ENCODE results near the gene SST.

DNA sequence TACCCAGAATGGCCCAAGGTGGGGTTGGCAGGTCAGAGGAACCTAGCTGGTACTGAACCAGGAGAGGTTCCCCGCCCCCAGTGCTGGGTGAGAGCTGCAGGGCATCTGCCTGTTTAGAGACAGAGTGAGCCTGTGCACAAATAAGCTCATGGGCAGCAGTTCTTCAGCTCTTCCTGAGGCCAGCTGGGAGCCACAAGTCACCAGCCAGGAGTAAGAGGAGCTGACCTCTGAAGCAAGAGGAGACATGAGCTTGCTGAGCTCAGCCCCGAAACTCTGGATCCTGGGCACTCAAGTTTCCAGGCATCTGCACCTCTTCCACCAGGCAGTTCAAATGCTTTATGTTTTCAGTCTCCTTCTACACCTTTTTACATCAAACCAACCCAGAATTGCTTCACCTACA lies 30.1 kb upstream of the SST start:
- no peak for TF ChIP-seq EZH2 (IDR thresholded peaks at IDR 0.05; ENCODE audit: borderline replicate concordance, low read length)
- TF ChIP-seq, protein P1, sequence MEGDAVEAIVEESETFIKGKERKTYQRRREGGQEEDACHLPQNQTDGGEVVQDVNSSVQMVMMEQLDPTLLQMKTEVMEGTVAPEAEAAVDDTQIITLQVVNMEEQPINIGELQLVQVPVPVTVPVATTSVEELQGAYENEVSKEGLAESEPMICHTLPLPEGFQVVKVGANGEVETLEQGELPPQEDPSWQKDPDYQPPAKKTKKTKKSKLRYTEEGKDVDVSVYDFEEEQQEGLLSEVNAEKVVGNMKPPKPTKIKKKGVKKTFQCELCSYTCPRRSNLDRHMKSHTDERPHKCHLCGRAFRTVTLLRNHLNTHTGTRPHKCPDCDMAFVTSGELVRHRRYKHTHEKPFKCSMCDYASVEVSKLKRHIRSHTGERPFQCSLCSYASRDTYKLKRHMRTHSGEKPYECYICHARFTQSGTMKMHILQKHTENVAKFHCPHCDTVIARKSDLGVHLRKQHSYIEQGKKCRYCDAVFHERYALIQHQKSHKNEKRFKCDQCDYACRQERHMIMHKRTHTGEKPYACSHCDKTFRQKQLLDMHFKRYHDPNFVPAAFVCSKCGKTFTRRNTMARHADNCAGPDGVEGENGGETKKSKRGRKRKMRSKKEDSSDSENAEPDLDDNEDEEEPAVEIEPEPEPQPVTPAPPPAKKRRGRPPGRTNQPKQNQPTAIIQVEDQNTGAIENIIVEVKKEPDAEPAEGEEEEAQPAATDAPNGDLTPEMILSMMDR (conservative IDR thresholded peaks at IDR 0.05 in 1 of 2, IDR thresholded peaks at IDR 0.05 in 1 of 2; ENCODE audit: extremely low read depth in 1 of 2, insufficient read depth in 1 of 2, low read depth in 1 of 2, low read length in 2 of 2), result no peak
